Panc1 (cell line): ENCODE measurements around the gene GSK3B. TPM values are rescaled to one million over a fixed set of nuclear protein-coding genes. Genes with fewer than 3 reads are reported as not detected.

Experiments
- ATAC-seq: fragments of 200-7000 bp; cut with Tn5 transposase; 2 replicates; pipeline ENCODE4 v1.9.1; 2020; ENCODE audit warnings: mild to moderate bottlenecking, moderate library complexity
- BruUV-seq: library from RNA; stranded (reverse); fragments of 400-500 nt; replicated peaks from 2 replicates; lab custom pipeline; 2021; lab: Mats Ljungman, UMichigan
- CTCF ChIA-PET: fragments of 300-600 bp; sonication (Branson Sonifier 250); formaldehyde crosslinking; loops from one replicate; lab custom pipeline; 2022; ENCODE audit warnings: antibody characterized with exemption; lab: Charles Lee
- POLR2A ChIA-PET: fragments of 300-600 bp; sonication (Branson Sonifier 250); formaldehyde crosslinking; loops from one replicate; lab custom pipeline; 2022; ENCODE audit warnings: antibody characterized with exemption; lab: Charles Lee
- DNase-seq: peaks from one replicate; pipeline ENCODE4 v3.0.0-alpha.2; 2010; ENCODE audit warnings: low read depth, low spot score
- H3K27ac ChIP-seq: 2 replicates; pipeline ENCODE4 v1.5.1; 2011; ENCODE audit warnings: mild to moderate bottlenecking, low read length, inconsistent platforms
- H3K27me3 ChIP-seq: fragments of 200-500 bp; sonication (Bioruptor generic); 2 replicates; pipeline ENCODE4 v1.6.0; 2014; ENCODE audit warnings: low read length, inconsistent platforms; ENCODE audit not compliant: control insufficient read depth, insufficient read depth
- H3K36me3 ChIP-seq: fragments of 200-500 bp; sonication (Bioruptor generic); 2 replicates; pipeline ENCODE4 v1.5.1; 2014; ENCODE audit warnings: inconsistent platforms, mild to moderate bottlenecking, low read length, moderate library complexity; ENCODE audit not compliant: control insufficient read depth, insufficient read depth
- H3K4me1 ChIP-seq: 2 replicates; pipeline ENCODE4 v1.5.1; 2011; ENCODE audit warnings: inconsistent platforms, mild to moderate bottlenecking, low read length, moderate library complexity; ENCODE audit not compliant: control insufficient read depth, insufficient read depth
- H3K4me3 ChIP-seq, 2 experiments: 2 replicates each; pipeline ENCODE4 v1.5.1; 2011 to 2012; ENCODE audit warnings: low read depth in 2 of 2, low read length in 2 of 2, mild to moderate bottlenecking in 2 of 2, inconsistent platforms in 1 of 2, moderate library complexity in 1 of 2
- H3K9me3 ChIP-seq: fragments of 200-500 bp; sonication (Bioruptor generic); 2 replicates; pipeline ENCODE4 v1.5.1; 2014; ENCODE audit warnings: low read depth, mild to moderate bottlenecking, inconsistent platforms, low read length, moderate library complexity; ENCODE audit not compliant: control insufficient read depth, insufficient read depth
- CTCF ChIP-seq: fragments of 450-650 bp; IDR thresholded peaks from 2 replicates; pipeline ENCODE4 v1.5.1; 2017; ENCODE audit warnings: mild to moderate bottlenecking
- POLR2AphosphoS5 ChIP-seq: IDR thresholded peaks from 2 replicates; pipeline ENCODE4 v1.6.1; 2012; ENCODE audit warnings: mild to moderate bottlenecking, low read depth, low read length, moderate library complexity
- REST ChIP-seq, 2 experiments: IDR thresholded peaks; 2 replicates each; pipeline ENCODE4 v1.6.1; 2011 to 2012; ENCODE audit warnings: low read depth in 2 of 2, control low read depth in 1 of 2, low read length in 1 of 2, mild to moderate bottlenecking in 1 of 2, moderate library complexity in 1 of 2; ENCODE audit not compliant: insufficient read depth in 1 of 2
- SIN3A ChIP-seq: IDR thresholded peaks from 2 replicates; pipeline ENCODE4 v1.6.1; 2012; ENCODE audit warnings: low read depth, mild to moderate bottlenecking, low read length, moderate library complexity, borderline replicate concordance; ENCODE audit not compliant: insufficient read depth
- TCF7L2 ChIP-seq: IDR thresholded peaks from 2 replicates; pipeline ENCODE4 v1.6.1; 2011; ENCODE audit warnings: mild to moderate bottlenecking, low read depth, low read length, inconsistent platforms
- in situ Hi-C: cut with HindIII; loops from 2 replicates; pipeline ENCODE4 v1.10.0; 2016; ENCODE audit warnings: low sequenced_read_pairs, low pct_unique_long_range_greater_than_20kb
- intact Hi-C: fragments of 100-400 bp; cut with micrococcal nuclease; formaldehyde crosslinking; loops from one replicate; pipeline ENCODE4 v1.10.0; 2022; ENCODE audit not compliant: unreplicated experiment
- total RNA-seq: library from RNA; stranded (reverse); gene quantifications from one replicate; pipeline ENCODE4 v1.2.1, GENCODE V29; 2021; ENCODE audit not compliant: unreplicated experiment

GSK3B gene
- total RNA-seq, 1 experiment from 2014 or later = 35.3 TPM

GRCh38 chr3:119835556-119835955 is 258.7 kb downstream of the GSK3B start:
- in situ Hi-C loops (no loop called here), intact Hi-C loops (no loop called here)
- TF ChIP-seq POLR2AphosphoS5 = no peak
- TF ChIP-seq REST (IDR thresholded peaks at IDR 0.05; ENCODE audit: insufficient read depth in 1 of 2, low read depth in 2 of 2, low read length in 1 of 2) = no peak
- TF ChIP-seq TCF7L2 = no peak
- TF ChIP-seq SIN3A = no peak
- no peak for TF ChIP-seq CTCF
- no peak for ATAC-seq
- ChIA-PET POLR2A (no interaction called here), CTCF (no interaction called here)
- Histone ChIP-seq H3K4me1 (no peaks in the 10 kb centered on the region), H3K27me3 (no peaks in the 10 kb centered on the region), H3K36me3 (no peaks in the 10 kb centered on the region; the same call in 1 of the 2 replicates), H3K9me3 (no peaks in the 10 kb centered on the region), H3K4me3 (no peak overlapping the region), H3K27ac (no peak overlapping the region)
- DNase-seq = no peak
- BruUV-seq = no TSS peak

GRCh38 chr3:119834754-119835370 is 259.4 kb downstream of the GSK3B start:
- in situ Hi-C loops = no loop called here
- BruUV-seq = no TSS peak
- ATAC-seq (no peak), DNase-seq (no peak)
- no peaks in the 10 kb centered on the region for H3K27me3 ChIP-seq
- H3K36me3 ChIP-seq = no peaks in the 10 kb centered on the region; the same call in 1 of the 2 replicates
- intact Hi-C loops = no loop called here
- no peaks in the 10 kb centered on the region for H3K9me3 ChIP-seq
- H3K4me1 ChIP-seq = no peaks in the 10 kb centered on the region
- POLR2A ChIA-PET = no interaction called here
- H3K4me3 ChIP-seq = no peak overlapping the region
- CTCF ChIA-PET = no interaction called here
- H3K27ac ChIP-seq = no peak overlapping the region
- TF ChIP-seq POLR2AphosphoS5 (no peak), CTCF (no peak), SIN3A (no peak), TCF7L2 (no peak), REST (IDR thresholded peaks at IDR 0.05; ENCODE audit: insufficient read depth in 1 of 2, low read depth in 2 of 2, low read length in 1 of 2) (no peak)
